ENCODE data around the gene ETV2. TPM values are rescaled to one million over a fixed set of nuclear protein-coding genes. Genes with fewer than 3 reads are reported as not detected.

Gene ETV2
- total RNA-seq, 1 donor from 2014 or later, result 0.72 TPM

GRCh38 chr19:35666251-35666913, 24.8 kb downstream of the ETV2 start, which contains the start of gene UPK1A:
Gene UPK1A, plus strand, starts transcription at chr19:35666517. Its CDS starts 296 bp downstream, at chr19:35666813.
- H3K36me3 ChIP-seq, result peaks cover 6% of the 10 kb centered on the region
- no peak for DNase-seq
- TF ChIP-seq CTCF (IDR thresholded peaks at IDR 0.05), result no peak

GRCh38 chr19:35669566-35669965, 28.0 kb downstream of the ETV2 start:
- no peak for DNase-seq
- intact Hi-C loops (cut with DNase I), result no loop called here
- no peaks in the 10 kb centered on the region for H3K9me3 ChIP-seq
- no peak overlapping the region for H3K27ac ChIP-seq
- H3K27me3 ChIP-seq, result peaks cover 13% of the 10 kb centered on the region
- no peak for ATAC-seq
- no peak overlapping the region for H3K4me3 ChIP-seq
- TF ChIP-seq CTCF (IDR thresholded peaks at IDR 0.05), result no peak
- no peaks in the 10 kb centered on the region for H3K36me3 ChIP-seq
- no peaks in the 10 kb centered on the region for H3K4me1 ChIP-seq

More at GRCh38 chr19:35666251-35666913, 24.8 kb downstream of the ETV2 start, which contains the start of gene UPK1A:
- peak; percentile 29 for ATAC-seq
- H3K27ac ChIP-seq, result no peak within 1 kb of the TSS
- H3K9me3 ChIP-seq, result no peaks in the 10 kb centered on the region
- H3K27me3 ChIP-seq, result no peaks in the 10 kb centered on the region
- intact Hi-C loops (cut with DNase I), result no loop called here
- no peak within 1 kb of the TSS for H3K4me3 ChIP-seq
- no peaks in the 10 kb centered on the region for H3K4me1 ChIP-seq

- no peak for ATAC-seq
- H3K27me3 ChIP-seq, result peaks cover 13% of the 10 kb centered on the region
- H3K27ac ChIP-seq, result no peak overlapping the region
- no peak overlapping the region for H3K4me3 ChIP-seq
- no peaks in the 10 kb centered on the region for H3K36me3 ChIP-seq
- TF ChIP-seq CTCF (IDR thresholded peaks at IDR 0.05), result no peak
- no peaks in the 10 kb centered on the region for H3K4me1 ChIP-seq
- H3K9me3 ChIP-seq, result no peaks in the 10 kb centered on the region
- intact Hi-C loops (cut with DNase I), result no loop called here
- no peak for DNase-seq
Measured at GRCh38 chr19:35669974-35670373, 28.4 kb downstream of the ETV2 start.

- no peaks in the 10 kb centered on the region for H3K4me1 ChIP-seq
- no peak for DNase-seq
- no peak overlapping the region for H3K27ac ChIP-seq
- no peaks in the 10 kb centered on the region for H3K36me3 ChIP-seq
- no peak for TF ChIP-seq CTCF (IDR thresholded peaks at IDR 0.05)
- H3K4me3 ChIP-seq, result no peak overlapping the region
- H3K27me3 ChIP-seq, result peaks cover 13% of the 10 kb centered on the region
- intact Hi-C loops (cut with DNase I), result no loop called here
- no peak for ATAC-seq
- H3K9me3 ChIP-seq, result no peaks in the 10 kb centered on the region
Measured at GRCh38 chr19:35670686-35671085, 29.1 kb downstream of the ETV2 start.

- H3K27me3 ChIP-seq, result peaks cover 13% of the 10 kb centered on the region
- H3K9me3 ChIP-seq, result no peaks in the 10 kb centered on the region
- TF ChIP-seq CTCF (IDR thresholded peaks at IDR 0.05), result no peak
- ATAC-seq (no peak), DNase-seq (no peak)
- no peak overlapping the region for H3K4me3 ChIP-seq
- no peak overlapping the region for H3K27ac ChIP-seq
- H3K36me3 ChIP-seq, result no peaks in the 10 kb centered on the region
- no peaks in the 10 kb centered on the region for H3K4me1 ChIP-seq
- intact Hi-C loops (cut with DNase I), result no loop called here
Measured at GRCh38 chr19:35671818-35672217, 30.3 kb downstream of the ETV2 start.
